GM18502 (cell line): ENCODE measurements around the gene NARS2.

Experiments
- ATAC-seq: cut with Tn5 transposase; IDR thresholded peaks from one replicate; pipeline ENCODE4 v1.9.1; 2021; ENCODE audit warnings: mild to moderate bottlenecking; ENCODE audit not compliant: unreplicated experiment, poor library complexity

The NARS2 gene

DNA sequence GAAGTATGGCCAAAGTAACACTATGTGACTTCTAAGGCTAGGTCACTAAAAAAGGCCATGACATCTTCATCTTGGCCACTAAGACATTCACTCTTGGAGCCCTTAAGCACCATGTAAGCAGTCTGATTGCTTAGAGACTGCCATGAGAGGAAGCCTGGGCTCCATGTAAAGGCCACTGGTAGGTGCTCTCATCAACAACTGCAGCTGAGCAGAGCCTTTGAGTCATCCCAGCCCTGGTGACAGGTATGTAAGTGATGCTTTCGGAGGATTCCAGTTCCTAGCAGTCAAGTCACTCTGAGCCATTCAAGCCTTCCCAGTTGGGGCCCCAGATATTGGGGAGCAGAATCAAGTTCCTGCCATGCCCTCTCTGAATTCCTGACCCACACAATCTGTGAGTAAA is 183.2 kb downstream of the NARS2 start:
- ATAC-seq = no peak

DNA sequence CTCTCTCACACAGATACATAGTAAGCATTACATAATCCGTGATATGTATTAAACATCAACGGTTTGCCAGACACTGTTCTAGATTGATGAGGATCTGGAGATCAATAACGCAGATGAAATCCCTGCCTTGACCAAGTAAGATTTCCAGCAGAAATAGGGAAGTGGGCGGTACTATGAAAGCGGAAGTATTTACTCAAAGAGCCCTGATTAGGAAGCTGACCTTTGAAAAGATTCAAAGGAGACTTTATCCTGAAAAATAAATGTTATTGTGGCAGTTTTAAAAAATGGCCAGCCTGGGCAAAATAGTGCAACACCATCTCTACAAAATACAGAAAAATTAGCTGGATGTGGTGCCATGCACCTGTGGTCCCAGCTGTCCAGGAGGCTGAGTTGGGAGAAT is 183.9 kb downstream of the NARS2 start:
- ATAC-seq = no peak

DNA sequence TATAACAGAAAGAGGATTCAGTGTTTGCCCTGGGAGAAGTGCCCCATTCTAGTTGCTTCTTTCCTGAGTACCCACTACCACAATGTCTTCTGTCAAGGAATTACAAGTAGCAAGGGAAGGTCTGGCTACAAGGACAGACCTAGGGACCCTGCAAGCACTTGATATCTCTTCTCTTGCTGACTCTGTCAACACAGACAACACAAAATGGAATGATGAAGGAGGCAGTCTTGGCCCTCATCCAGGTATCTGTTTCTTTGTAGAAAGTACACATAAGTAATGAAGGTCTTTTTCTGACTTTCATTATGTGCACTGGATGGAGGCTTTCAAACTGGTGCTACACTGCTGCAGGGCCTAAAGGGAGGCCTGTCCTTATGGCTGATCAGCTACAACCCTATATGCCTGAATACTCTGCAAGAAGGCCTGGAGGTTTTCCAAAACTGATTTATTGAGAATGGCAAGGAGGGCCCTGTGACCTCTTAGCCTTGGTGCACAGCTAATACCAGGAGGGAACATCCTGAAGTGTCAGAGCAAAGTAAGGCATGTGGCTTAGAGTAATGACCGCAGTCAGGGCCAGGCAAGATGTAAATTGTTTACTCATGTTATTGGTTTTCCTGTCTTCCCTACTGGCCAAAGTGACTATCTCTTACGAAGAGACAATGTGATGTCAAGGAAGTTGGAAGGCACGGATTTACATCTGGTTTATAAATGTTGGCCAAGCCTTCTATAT is 188.3 kb downstream of the NARS2 start:
- no peak for ATAC-seq
